ENCODE results near the gene RELT. TPM values are rescaled to one million over a fixed set of nuclear protein-coding genes. Genes with fewer than 3 reads are reported as not detected.

The RELT gene
- total and polyA plus RNA-seq, 7 donors: 0.28 to 9.3 (median 1.1) TPM

DNA sequence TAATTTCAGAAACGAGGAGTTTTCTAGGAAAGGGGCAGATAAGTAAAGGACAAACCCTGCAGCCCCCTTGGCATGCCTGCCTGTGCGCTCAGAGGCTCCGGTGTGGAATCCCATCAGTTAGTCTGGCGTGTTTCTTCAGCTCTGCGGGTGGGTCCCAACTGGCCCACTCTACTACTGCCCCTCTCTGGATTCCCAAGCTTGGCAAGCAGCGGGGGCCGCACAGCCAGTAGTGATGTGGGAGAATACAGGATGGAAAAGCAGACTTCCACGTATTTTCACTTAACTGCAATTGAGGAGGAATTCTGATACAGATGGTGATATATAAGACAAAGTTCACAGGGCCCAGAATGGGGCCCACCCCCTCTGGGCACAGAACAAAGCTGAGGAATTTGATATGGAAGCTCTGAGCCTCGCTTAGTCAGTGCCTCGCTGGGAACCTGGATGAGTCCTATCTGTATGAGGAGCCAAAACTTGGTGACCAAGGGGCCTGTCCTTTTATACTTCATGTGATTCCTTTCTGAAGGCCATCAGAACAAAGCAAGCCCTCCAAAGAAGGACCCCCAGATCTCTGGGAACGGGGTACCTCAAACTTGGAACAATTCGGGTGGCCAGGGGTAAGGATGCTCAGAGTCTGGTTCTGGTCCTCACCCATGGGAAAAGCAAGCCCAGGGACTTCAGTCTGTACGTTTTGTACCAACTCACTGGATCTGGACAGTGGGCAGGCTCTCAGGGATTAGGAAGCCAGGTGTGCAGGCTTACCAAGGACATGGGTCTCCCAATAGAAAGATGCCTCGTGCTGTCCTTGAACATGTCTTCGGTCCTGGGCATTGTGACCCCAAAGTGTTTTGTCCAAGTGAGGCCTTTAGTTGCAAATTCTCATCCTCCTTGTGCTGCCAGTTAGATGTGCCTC lies 26.0 kb downstream of the RELT start:
- peaks cover 0 to 7% (median 0%) of the 10 kb centered on the region in 4 donors for H3K4me1 ChIP-seq
- H3K9me3 ChIP-seq: no peaks in the 10 kb centered on the region
- no peak overlapping the region for H3K4me3 ChIP-seq
- intact Hi-C loops (cut with DNase I): loop anchor here (2.0 kb wide), 1 partner anchor 259 kb away; no protein-coding TSS in a partner anchor
- no peak for DNase-seq
- H3K27ac ChIP-seq: no peak overlapping the region
- WGBS, 2 donors: 92 to 93% methylated on average over 15 of the region's 15 CpGs
- peaks cover 0 to 28% (median 9%) of the 10 kb centered on the region in 4 donors for H3K36me3 ChIP-seq
- no peaks in the 10 kb centered on the region for H3K27me3 ChIP-seq
- no peak for TF ChIP-seq POLR2A (IDR thresholded peaks at IDR 0.05)
- TF ChIP-seq CTCF (IDR thresholded peaks at IDR 0.05): no peak
- TF ChIP-seq POLR2AphosphoS5 (IDR thresholded peaks at IDR 0.05): no peak

DNA sequence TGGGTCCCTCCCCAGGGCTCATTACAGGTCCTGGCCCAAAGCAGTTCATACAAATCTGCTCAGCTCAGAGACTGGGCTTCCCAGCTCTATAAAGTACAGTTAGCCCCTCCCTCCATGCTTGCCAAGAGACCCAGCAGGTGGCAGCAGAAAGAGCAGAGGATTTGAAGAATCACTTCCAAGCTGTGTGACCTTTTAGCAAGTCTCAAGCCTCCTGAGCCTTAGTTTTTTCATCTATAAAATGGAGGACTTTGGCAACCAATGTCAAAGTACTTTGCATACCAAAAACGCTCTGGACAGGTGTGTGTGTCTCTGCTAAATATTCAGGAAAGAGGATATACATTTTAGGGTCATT lies 26.6 kb downstream of the RELT start:
- intact Hi-C loops (cut with DNase I): loop anchor here (2.0 kb wide), 1 partner anchor 258 kb away; no protein-coding TSS in a partner anchor

GRCh38 chr11:73403541-73403940 lies 27.3 kb downstream of the RELT start:
- no peak overlapping the region for H3K27ac ChIP-seq
- 95% methylated on average over 5 of the region's 5 CpGs for WGBS, 2 donors

More for the DNA sequence above, 26.6 kb downstream of the RELT start:
- H3K27ac ChIP-seq: no peak overlapping the region
- H3K9me3 ChIP-seq: no peaks in the 10 kb centered on the region
- H3K4me1 ChIP-seq: peaks cover 0 to 7% (median 0%) of the 10 kb centered on the region in 4 donors
- H3K36me3 ChIP-seq: peaks cover 0 to 34% (median 10%) of the 10 kb centered on the region in 4 donors
- 65 to 78% methylated on average over 1 of the region's 1 CpG for WGBS, 2 donors
- TF ChIP-seq EP300 (IDR thresholded peaks at IDR 0.05): no peak
- TF ChIP-seq POLR2AphosphoS5 (IDR thresholded peaks at IDR 0.05): no peak
- no peak for TF ChIP-seq POLR2A (IDR thresholded peaks at IDR 0.05)
- TF ChIP-seq CTCF (IDR thresholded peaks at IDR 0.05): no peak
- no peaks in the 10 kb centered on the region for H3K27me3 ChIP-seq
- DNase-seq: no peak
- no peak overlapping the region for H3K4me3 ChIP-seq

DNA sequence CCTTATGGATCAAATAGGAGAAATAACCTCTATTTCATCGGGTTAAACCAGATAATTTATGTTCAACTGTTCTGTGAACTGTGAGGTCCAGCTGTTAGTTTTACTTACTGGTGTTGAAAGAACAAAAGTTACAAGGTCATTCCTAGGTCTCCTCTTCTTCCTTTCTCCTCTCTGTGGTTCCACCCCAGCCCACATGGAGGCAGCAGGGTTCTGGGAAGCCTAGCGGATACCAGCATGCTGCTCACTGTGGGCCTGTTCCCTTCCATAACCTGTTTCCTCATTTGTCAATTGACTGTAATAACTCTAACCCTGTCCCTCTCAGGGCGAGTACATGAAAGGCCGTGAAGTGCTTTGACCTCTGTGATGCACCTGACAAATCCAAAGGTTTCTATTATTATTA lies 27.8 kb downstream of the RELT start:
- TF ChIP-seq CTCF (IDR thresholded peaks at IDR 0.05) (peak; percentile 13 to 56 (median 43)), EP300 (IDR thresholded peaks at IDR 0.05) (no peak)
- no peaks in the 10 kb centered on the region for H3K27me3 ChIP-seq
- peaks cover 0 to 7% (median 0%) of the 10 kb centered on the region in 4 donors for H3K4me1 ChIP-seq
- no peak overlapping the region for H3K4me3 ChIP-seq
- 66 to 70% methylated on average over 4 of the region's 4 CpGs for WGBS, 2 donors
- peaks cover 0 to 39% (median 10%) of the 10 kb centered on the region in 4 donors for H3K36me3 ChIP-seq
- intact Hi-C loops (cut with DNase I): no loop called here
- DNase-seq: peak; percentile 78
- H3K27ac ChIP-seq: no peak overlapping the region
- H3K9me3 ChIP-seq: no peaks in the 10 kb centered on the region

More at GRCh38 chr11:73403541-73403940, 27.3 kb downstream of the RELT start:
- no peak for DNase-seq
- Histone ChIP-seq H3K4me3 (no peak overlapping the region), H3K9me3 (no peaks in the 10 kb centered on the region), H3K4me1 (peaks cover 0 to 7% (median 0%) of the 10 kb centered on the region in 4 donors), H3K27me3 (no peaks in the 10 kb centered on the region), H3K36me3 (peaks cover 0 to 35% (median 10%) of the 10 kb centered on the region in 4 donors)
- intact Hi-C loops (cut with DNase I): loop anchor here (2.0 kb wide), 1 partner anchor 257 kb away; no protein-coding TSS in a partner anchor
- TF ChIP-seq EP300 (IDR thresholded peaks at IDR 0.05): no peak
- no peak for TF ChIP-seq CTCF (IDR thresholded peaks at IDR 0.05)
- no peak for TF ChIP-seq POLR2AphosphoS5 (IDR thresholded peaks at IDR 0.05)
